BJ (cell line): Measurements from ENCODE around the gene METTL5. TPM values are rescaled to one million over a fixed set of nuclear protein-coding genes. Genes with fewer than 3 reads are reported as not detected.
"Not testable (repeated sequence)": the region's sequence is repeated elsewhere in the genome, so short reads cannot be mapped to it uniquely, and the experiment has no call there.

Experiments
- CTCF ChIA-PET: fragments of 350-600 bp; formaldehyde crosslinking; extraction: SDS; loops from one replicate; lab custom pipeline; 2021; ENCODE audit warnings: antibody characterized with exemption, inconsistent platforms; lab: Yijun Ruan, JAX
- POLR2A ChIA-PET: fragments of 300-600 bp; sonication (Branson Sonifier 250); formaldehyde crosslinking; extraction: SDS; loops from one replicate; lab custom pipeline; 2021; ENCODE audit warnings: antibody characterized with exemption; lab: Charles Lee
- DNase-seq: peaks from one replicate; pipeline ENCODE4 v3.0.0-alpha.2; 2011; ENCODE audit warnings: low read depth
- H3K27me3 ChIP-seq: 2 replicates; pipeline ENCODE4 v1.6.0; 2011; ENCODE audit warnings: low read length; ENCODE audit not compliant: control insufficient read depth, insufficient read depth
- H3K36me3 ChIP-seq: 2 replicates; pipeline ENCODE4 v1.5.1; 2011; ENCODE audit warnings: low read length; ENCODE audit not compliant: control insufficient read depth, insufficient read depth
- H3K4me3 ChIP-seq: 2 replicates; pipeline ENCODE4 v1.5.1; 2011; ENCODE audit warnings: low read depth, mild to moderate bottlenecking, control low read depth, low read length
- CTCF ChIP-seq: IDR thresholded peaks from 2 replicates; pipeline ENCODE4 v1.5.1; 2011; ENCODE audit warnings: low read depth, mild to moderate bottlenecking, control low read depth, inconsistent platforms, low read length, moderate library complexity; ENCODE audit not compliant: insufficient read depth
- polyA plus RNA-seq: library from polyadenylated mRNA; depleted of rRNA; stranded (reverse); fragments of >200 nt; gene quantifications from 2 replicates; pipeline ENCODE4 v1.2.3, GENCODE V29; 2011

METTL5 gene
- polyA plus RNA-seq, 1 experiment = 17.3 TPM

- peaks cover 7% of the 10 kb centered on the region; the same call in 1 of the 2 replicates for H3K36me3 ChIP-seq
- POLR2A ChIA-PET = no interaction called here
- CTCF ChIA-PET = interaction anchor here (0.7 to 0.9 kb wide), 3 partner anchors 24 to 1078 kb away, joined by 3 to 5 read pairs (median 3); no protein-coding TSS in a partner anchor
- no peak for TF ChIP-seq CTCF
- no peak for DNase-seq
- no peaks in the 10 kb centered on the region for H3K27me3 ChIP-seq
- no peak overlapping the region for H3K4me3 ChIP-seq
Observed at GRCh38 chr2:169819106-169819505, 5.6 kb downstream of the METTL5 start.

- CTCF ChIA-PET = interaction anchor here (0.8 kb wide), 1 partner anchor 110 kb away, joined by 5 read pairs; no protein-coding TSS in a partner anchor
- POLR2A ChIA-PET = no interaction called here
- H3K27me3 ChIP-seq = no peaks in the 10 kb centered on the region
- no peak for TF ChIP-seq CTCF
- no peak overlapping the region for H3K4me3 ChIP-seq
- peaks cover 8% of the 10 kb centered on the region; the same call in 1 of the 2 replicates for H3K36me3 ChIP-seq
- DNase-seq = no peak
Observed at GRCh38 chr2:169818241-169818640, 6.5 kb downstream of the METTL5 start.

- H3K4me3 ChIP-seq, DNase-seq, H3K36me3 ChIP-seq, H3K27me3 ChIP-seq, CTCF ChIA-PET, POLR2A ChIA-PET: not testable (repeated sequence)
Observed at GRCh38 chr2:169817369-169817768, 7.3 kb downstream of the METTL5 start.

GRCh38 chr2:169816961-169817360 is 7.7 kb downstream of the METTL5 start:
- CTCF ChIA-PET = interaction anchor here (3.0 kb wide), 1 partner anchor 7 kb away, joined by 14 read pairs; the partner anchor contains the start of gene METTL5
- POLR2A ChIA-PET, DNase-seq, H3K36me3 ChIP-seq, H3K4me3 ChIP-seq, H3K27me3 ChIP-seq: not testable (repeated sequence)

- Histone ChIP-seq H3K4me3 (no peak overlapping the region), H3K27me3 (no peaks in the 10 kb centered on the region), H3K36me3 (peaks cover 9% of the 10 kb centered on the region; the same call in 1 of the 2 replicates)
- ChIA-PET CTCF (interaction anchor here (3.0 kb wide), 1 partner anchor 9 kb away, joined by 14 read pairs; the partner anchor contains the start of gene METTL5), POLR2A (interaction anchor here (0.6 kb wide), 1 partner anchor 17 kb away, joined by 28 read pairs; no protein-coding TSS in a partner anchor)
- TF ChIP-seq CTCF = no peak
- DNase-seq = no peak
Observed at GRCh38 chr2:169815849-169816248, 8.9 kb downstream of the METTL5 start.

GRCh38 chr2:169808221-169808620 is 16.5 kb downstream of the METTL5 start:
- no peak for DNase-seq
- ChIA-PET POLR2A (interaction anchor here (0.8 kb wide), 1 partner anchor 102 kb away, joined by 3 read pairs; no protein-coding TSS in a partner anchor), CTCF (interaction anchor here (1.1 to 1.4 kb wide), 2 partner anchors 15 to 116 kb away, joined by 3 to 7 read pairs; no protein-coding TSS in a partner anchor)
- Histone ChIP-seq H3K27me3 (no peaks in the 10 kb centered on the region), H3K36me3 (0 out of 2 replicates have a peak, but pooled peaks cover 1% of the 10 kb centered on the region), H3K4me3 (no peak overlapping the region)
- TF ChIP-seq CTCF = no peak
